22Rv1 (cell line): ENCODE measurements around the gene CDK5.

ENCODE experiments used
- ZFX ChIP-seq: fragments of 450-650 bp; IDR thresholded peaks from 2 replicates; pipeline ENCODE4 v1.6.1; 2017; ENCODE audit warnings: antibody characterized with exemption, borderline replicate concordance
- TF ChIP-seq, protein P1 (sequence below): fragments of 450-650 bp; IDR thresholded peaks from 2 replicates; pipeline ENCODE4 v1.5.1; 2017; ENCODE audit warnings: mild to moderate bottlenecking

DNA sequence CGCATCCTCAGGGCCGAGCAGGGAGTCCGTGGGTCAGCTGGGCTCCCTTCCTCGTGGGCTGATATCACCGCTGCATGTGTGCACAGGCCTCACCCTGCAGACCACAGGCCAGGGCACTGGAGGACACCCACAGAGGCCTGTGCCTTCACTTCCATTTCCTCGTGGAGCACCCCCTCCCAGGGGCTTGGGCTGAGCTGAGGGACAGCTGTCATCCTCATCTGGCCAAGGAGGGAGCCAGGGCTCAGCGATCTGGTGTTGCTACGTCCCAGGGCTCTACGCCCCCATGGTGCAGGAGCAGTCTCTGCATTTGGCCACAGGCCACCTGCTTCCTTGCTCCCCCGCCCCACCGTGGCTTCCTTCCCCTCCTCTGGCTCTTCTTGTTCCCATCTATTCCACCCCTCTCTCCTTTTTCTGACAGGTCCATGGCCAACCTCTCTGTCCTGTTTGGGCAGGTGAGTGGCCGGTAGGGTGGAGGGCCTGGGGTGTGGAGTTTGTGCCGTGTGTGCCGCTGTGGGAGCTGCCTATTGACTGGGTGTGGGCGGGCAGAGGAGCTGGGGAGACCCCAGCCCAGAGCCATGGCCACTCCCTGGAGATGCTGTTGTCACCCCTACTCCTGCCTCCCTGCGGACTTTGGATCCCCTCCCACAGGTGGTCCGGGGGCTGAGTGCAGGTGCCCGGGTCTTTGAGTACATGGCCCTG lies 17.7 kb downstream of the CDK5 start:
- TF ChIP-seq, protein P1, sequence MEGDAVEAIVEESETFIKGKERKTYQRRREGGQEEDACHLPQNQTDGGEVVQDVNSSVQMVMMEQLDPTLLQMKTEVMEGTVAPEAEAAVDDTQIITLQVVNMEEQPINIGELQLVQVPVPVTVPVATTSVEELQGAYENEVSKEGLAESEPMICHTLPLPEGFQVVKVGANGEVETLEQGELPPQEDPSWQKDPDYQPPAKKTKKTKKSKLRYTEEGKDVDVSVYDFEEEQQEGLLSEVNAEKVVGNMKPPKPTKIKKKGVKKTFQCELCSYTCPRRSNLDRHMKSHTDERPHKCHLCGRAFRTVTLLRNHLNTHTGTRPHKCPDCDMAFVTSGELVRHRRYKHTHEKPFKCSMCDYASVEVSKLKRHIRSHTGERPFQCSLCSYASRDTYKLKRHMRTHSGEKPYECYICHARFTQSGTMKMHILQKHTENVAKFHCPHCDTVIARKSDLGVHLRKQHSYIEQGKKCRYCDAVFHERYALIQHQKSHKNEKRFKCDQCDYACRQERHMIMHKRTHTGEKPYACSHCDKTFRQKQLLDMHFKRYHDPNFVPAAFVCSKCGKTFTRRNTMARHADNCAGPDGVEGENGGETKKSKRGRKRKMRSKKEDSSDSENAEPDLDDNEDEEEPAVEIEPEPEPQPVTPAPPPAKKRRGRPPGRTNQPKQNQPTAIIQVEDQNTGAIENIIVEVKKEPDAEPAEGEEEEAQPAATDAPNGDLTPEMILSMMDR, result no peak
- no peak for TF ChIP-seq ZFX
